Upper lobe of left lung (tissue), 6 donors: Measurements from ENCODE around the gene SLC38A9. TPM values are rescaled to one million over a fixed set of nuclear protein-coding genes. Genes with fewer than 3 reads are reported as not detected.

Experiments
- ATAC-seq, 2 donors: fragments of 200-7000 bp; cut with Tn5 transposase; one replicate each; pipeline ENCODE4 v1.9.1; 2022; ENCODE audit warnings: mild to moderate bottlenecking in 2 of 2, moderate library complexity in 2 of 2; ENCODE audit not compliant: low FRiP score in 2 of 2
- DNase-seq, 2 donors: peaks; one replicate each; pipeline ENCODE4 v3.0.0-alpha.2; 2019 to 2020
- H3K27ac ChIP-seq, 4 donors: fragments of 200-600 bp; sonication (generic); one replicate each; pipeline ENCODE4 v1.5.1; 2016 to 2019
- H3K27me3 ChIP-seq, 4 donors: fragments of 200-600 bp; sonication (generic); one replicate each; pipeline ENCODE4 v1.5.1; 2017 to 2019
- H3K36me3 ChIP-seq, 4 donors: fragments of 200-600 bp; sonication (generic); one replicate each; pipeline ENCODE4 v1.5.1; 2016 to 2019
- H3K4me1 ChIP-seq, 4 donors: fragments of 200-600 bp; sonication (generic); one replicate each; pipeline ENCODE4 v1.5.1; 2018 to 2019
- H3K4me3 ChIP-seq, 4 donors: fragments of 200-600 bp; sonication (generic); one replicate each; pipeline ENCODE4 v1.5.1; 2017 to 2019; ENCODE audit warnings: mild to moderate bottlenecking in 2 of 4, moderate library complexity in 1 of 4
- H3K9me3 ChIP-seq, 4 donors: fragments of 200-600 bp; sonication (generic); one replicate each; pipeline ENCODE4 v1.5.1; 2018 to 2019
- CTCF ChIP-seq, 6 experiments: fragments of 450-650 bp in 4 of 6; fragments of 200-600 bp in 2 of 6; sonication (generic) in 2 of 6; IDR thresholded peaks; one replicate each; pipeline ENCODE4 v1.5.1; 2016 to 2019; ENCODE audit warnings: antibody characterized with exemption in 6 of 6
- EP300 ChIP-seq, 4 donors: sonication (generic); formaldehyde crosslinking; IDR thresholded peaks; one replicate each; pipeline ENCODE4 v1.5.1; 2017; ENCODE audit warnings: antibody characterized with exemption in 4 of 4, control low read depth in 2 of 4
- POLR2A ChIP-seq, 4 donors: fragments of 450-650 bp; IDR thresholded peaks; one replicate each; pipeline ENCODE4 v1.5.1; 2016 to 2017; ENCODE audit warnings: antibody characterized with exemption in 4 of 4, mild to moderate bottlenecking in 2 of 4
- POLR2AphosphoS5 ChIP-seq, 2 donors: sonication (generic); formaldehyde crosslinking; IDR thresholded peaks; one replicate each; pipeline ENCODE4 v1.5.1; 2017; ENCODE audit warnings: antibody characterized with exemption in 2 of 2
- WGBS, 2 donors: methylation state at CpG; one replicate each; pipeline ENCODE4 v1.1.5; 2017 to 2018; 5-methylcytosine and 5-hydroxymethylcytosine counted together
- total RNA-seq, 6 donors: library from RNA; depleted of rRNA in 4 of 6; stranded (reverse); fragments of >200 nt in 4 of 6; gene quantifications; one replicate each; pipeline versions ENCODE4 v1.1.0 to v1.2.1, GENCODE V29; 2016 to 2021
- donor health status: DM: no; HTN: no; CAD: no; lungs with moderate emphysema.
- donor health status: DM: no; HTN: yes; CAD: no; lungs with severe emphysema.

The SLC38A9 gene
- total RNA-seq, 6 donors from 2014 or later = 14.4 to 41.9 (median 19.9) TPM

- ATAC-seq (no peak), DNase-seq (no peak)
- no peak overlapping the region for H3K4me3 ChIP-seq
- no peaks in the 10 kb centered on the region for H3K9me3 ChIP-seq
- 58 to 73% methylated on average over 1 of the region's 1 CpG for WGBS, 2 donors
- no peaks in the 10 kb centered on the region for H3K27me3 ChIP-seq
- H3K4me1 ChIP-seq = peaks cover 33 to 62% (median 40%) of the 10 kb centered on the region in 4 donors
- TF ChIP-seq CTCF (IDR thresholded peaks at IDR 0.05) (no peak), EP300 (IDR thresholded peaks at IDR 0.05) (no peak), POLR2AphosphoS5 (IDR thresholded peaks at IDR 0.05) (no peak), POLR2A (IDR thresholded peaks at IDR 0.05) (no peak)
- peak overlapping the region; percentile 77 to 93 (median 86) for H3K27ac ChIP-seq
- no peaks in the 10 kb centered on the region for H3K36me3 ChIP-seq
These were observed 110.5 kb downstream of the SLC38A9 start for GRCh38 chr5:55601628-55602027.

GRCh38 chr5:55601204-55601618, 110.9 kb downstream of the SLC38A9 start:
- 6 to 16% methylated on average over 8 of the region's 8 CpGs for WGBS, 2 donors
- peak; percentile 13 to 97 (median 58) for TF ChIP-seq EP300 (IDR thresholded peaks at IDR 0.05)
- peak; percentile 75 to 85 for TF ChIP-seq POLR2AphosphoS5 (IDR thresholded peaks at IDR 0.05)
- TF ChIP-seq POLR2A (IDR thresholded peaks at IDR 0.05) = peak in 1 of 4 donors; percentile 7
- TF ChIP-seq CTCF (IDR thresholded peaks at IDR 0.05) = no peak
- Histone ChIP-seq H3K27me3 (no peaks in the 10 kb centered on the region), H3K27ac (peak overlapping the region; percentile 77 to 93 (median 86)), H3K9me3 (no peaks in the 10 kb centered on the region), H3K4me1 (peaks cover 33 to 62% (median 40%) of the 10 kb centered on the region in 4 donors), H3K36me3 (no peaks in the 10 kb centered on the region), H3K4me3 (peak overlapping the region in 1 of 4 donors; percentile 16)
- DNase-seq (peak in 1 of 2 donors; percentile 79), ATAC-seq (peak; percentile 78 to 87)

GRCh38 chr5:55600497-55601203, 111.5 kb downstream of the SLC38A9 start:
- H3K36me3 ChIP-seq = no peaks in the 10 kb centered on the region
- H3K4me1 ChIP-seq = peaks cover 33 to 62% (median 40%) of the 10 kb centered on the region in 4 donors
- peak overlapping the region in 2 of 4 donors; percentile 1 to 16 for H3K4me3 ChIP-seq
- no peak for TF ChIP-seq CTCF (IDR thresholded peaks at IDR 0.05)
- TF ChIP-seq POLR2A (IDR thresholded peaks at IDR 0.05) = no peak
- no peak for TF ChIP-seq POLR2AphosphoS5 (IDR thresholded peaks at IDR 0.05)
- TF ChIP-seq EP300 (IDR thresholded peaks at IDR 0.05) = no peak
- no peaks in the 10 kb centered on the region for H3K9me3 ChIP-seq
- H3K27me3 ChIP-seq = no peaks in the 10 kb centered on the region
- WGBS, 2 donors = 7 to 9% methylated on average over 6 of the region's 6 CpGs
- ATAC-seq (peak in 1 of 2 donors; percentile 51), DNase-seq (peak in 1 of 2 donors; percentile 43)
- peak overlapping the region; percentile 77 to 93 (median 86) for H3K27ac ChIP-seq

- H3K4me1 ChIP-seq = peaks cover 33 to 62% (median 40%) of the 10 kb centered on the region in 4 donors
- no peak for ATAC-seq
- no peaks in the 10 kb centered on the region for H3K27me3 ChIP-seq
- H3K4me3 ChIP-seq = peak overlapping the region in 1 of 4 donors; percentile 16
- peak overlapping the region; percentile 77 to 93 (median 86) for H3K27ac ChIP-seq
- 68 to 75% methylated on average over 3 of the region's 3 CpGs for WGBS, 2 donors
- no peaks in the 10 kb centered on the region for H3K36me3 ChIP-seq
- TF ChIP-seq POLR2A (IDR thresholded peaks at IDR 0.05) = no peak
- no peak for TF ChIP-seq CTCF (IDR thresholded peaks at IDR 0.05)
- no peak for TF ChIP-seq EP300 (IDR thresholded peaks at IDR 0.05)
- TF ChIP-seq POLR2AphosphoS5 (IDR thresholded peaks at IDR 0.05) = no peak
- DNase-seq = no peak
- H3K9me3 ChIP-seq = no peaks in the 10 kb centered on the region
These were observed 112.0 kb downstream of the SLC38A9 start for GRCh38 chr5:55600086-55600485.
